Subcutaneous adipose tissue (tissue), 4 donors: ENCODE measurements around the gene MC1R. TPM values are rescaled to one million over a fixed set of nuclear protein-coding genes. Genes with fewer than 3 reads are reported as not detected.

Experiments used
- total RNA-seq, 4 donors: library from RNA; depleted of rRNA; stranded (reverse); fragments of >200 nt; gene quantifications; one replicate each; pipeline ENCODE4 v1.1.0, GENCODE V29; 2016
- TF ChIP-seq, protein P1 (sequence below): fragments of 450-650 bp; IDR thresholded peaks from one replicate; pipeline ENCODE4 v1.5.1; 2016; ENCODE audit warnings: low read depth, mild to moderate bottlenecking, control low read depth, antibody characterized with exemption, moderate library complexity

The MC1R gene
- total RNA-seq, 4 donors from 2014 or later = 0.98 to 5.3 (median 3.8) TPM

DNA sequence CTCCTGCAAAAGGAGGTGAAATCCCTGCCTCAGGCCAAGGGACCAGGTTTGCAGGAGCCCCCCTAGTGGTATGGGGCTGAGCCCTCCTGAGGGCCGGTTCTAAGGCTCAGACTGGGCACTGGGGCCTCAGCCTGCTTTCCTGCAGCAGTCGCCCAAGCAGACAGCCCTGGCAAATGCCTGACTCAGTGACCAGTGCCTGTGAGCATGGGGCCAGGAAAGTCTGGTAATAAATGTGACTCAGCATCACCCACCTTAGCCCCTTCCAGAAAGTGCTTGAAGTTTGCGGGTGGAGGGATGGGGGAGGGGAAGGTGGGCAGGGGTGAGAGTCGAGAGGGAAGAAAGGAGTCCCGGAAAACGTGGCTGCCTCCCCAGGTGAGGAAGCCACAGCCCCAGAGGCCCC, 2.1 kb downstream of the MC1R start:
- TF ChIP-seq, protein P1, sequence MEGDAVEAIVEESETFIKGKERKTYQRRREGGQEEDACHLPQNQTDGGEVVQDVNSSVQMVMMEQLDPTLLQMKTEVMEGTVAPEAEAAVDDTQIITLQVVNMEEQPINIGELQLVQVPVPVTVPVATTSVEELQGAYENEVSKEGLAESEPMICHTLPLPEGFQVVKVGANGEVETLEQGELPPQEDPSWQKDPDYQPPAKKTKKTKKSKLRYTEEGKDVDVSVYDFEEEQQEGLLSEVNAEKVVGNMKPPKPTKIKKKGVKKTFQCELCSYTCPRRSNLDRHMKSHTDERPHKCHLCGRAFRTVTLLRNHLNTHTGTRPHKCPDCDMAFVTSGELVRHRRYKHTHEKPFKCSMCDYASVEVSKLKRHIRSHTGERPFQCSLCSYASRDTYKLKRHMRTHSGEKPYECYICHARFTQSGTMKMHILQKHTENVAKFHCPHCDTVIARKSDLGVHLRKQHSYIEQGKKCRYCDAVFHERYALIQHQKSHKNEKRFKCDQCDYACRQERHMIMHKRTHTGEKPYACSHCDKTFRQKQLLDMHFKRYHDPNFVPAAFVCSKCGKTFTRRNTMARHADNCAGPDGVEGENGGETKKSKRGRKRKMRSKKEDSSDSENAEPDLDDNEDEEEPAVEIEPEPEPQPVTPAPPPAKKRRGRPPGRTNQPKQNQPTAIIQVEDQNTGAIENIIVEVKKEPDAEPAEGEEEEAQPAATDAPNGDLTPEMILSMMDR = no peak

DNA sequence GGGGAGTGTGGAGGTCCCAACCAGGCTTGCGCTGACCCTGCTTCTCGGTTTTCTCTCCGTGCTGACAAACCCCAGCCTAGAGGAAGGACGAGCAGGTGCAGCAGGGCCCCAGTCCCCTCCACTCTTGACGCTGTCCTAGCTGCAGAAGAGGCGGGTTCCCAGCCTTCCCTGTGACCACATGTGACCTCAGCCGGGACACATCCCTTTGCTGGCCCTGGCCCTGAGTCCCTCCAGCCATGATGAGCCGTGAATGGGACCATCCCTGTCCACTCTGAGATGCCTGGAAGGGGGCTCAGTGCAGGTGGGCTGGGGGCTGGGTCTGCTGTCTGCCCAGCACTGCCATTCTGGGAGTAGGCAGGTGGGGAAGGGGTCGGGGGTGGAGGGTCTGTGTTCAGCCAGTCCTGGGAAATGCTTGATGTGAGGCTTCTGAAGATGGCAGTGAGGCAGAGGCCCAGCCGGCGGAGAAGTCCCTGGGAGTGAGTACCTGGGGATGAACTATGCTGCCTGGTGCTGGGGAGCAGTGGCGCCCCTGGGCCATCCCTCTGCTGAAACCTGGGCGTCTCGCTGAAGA, 2.6 kb downstream of the MC1R start:
- TF ChIP-seq, protein P1 = no peak

DNA sequence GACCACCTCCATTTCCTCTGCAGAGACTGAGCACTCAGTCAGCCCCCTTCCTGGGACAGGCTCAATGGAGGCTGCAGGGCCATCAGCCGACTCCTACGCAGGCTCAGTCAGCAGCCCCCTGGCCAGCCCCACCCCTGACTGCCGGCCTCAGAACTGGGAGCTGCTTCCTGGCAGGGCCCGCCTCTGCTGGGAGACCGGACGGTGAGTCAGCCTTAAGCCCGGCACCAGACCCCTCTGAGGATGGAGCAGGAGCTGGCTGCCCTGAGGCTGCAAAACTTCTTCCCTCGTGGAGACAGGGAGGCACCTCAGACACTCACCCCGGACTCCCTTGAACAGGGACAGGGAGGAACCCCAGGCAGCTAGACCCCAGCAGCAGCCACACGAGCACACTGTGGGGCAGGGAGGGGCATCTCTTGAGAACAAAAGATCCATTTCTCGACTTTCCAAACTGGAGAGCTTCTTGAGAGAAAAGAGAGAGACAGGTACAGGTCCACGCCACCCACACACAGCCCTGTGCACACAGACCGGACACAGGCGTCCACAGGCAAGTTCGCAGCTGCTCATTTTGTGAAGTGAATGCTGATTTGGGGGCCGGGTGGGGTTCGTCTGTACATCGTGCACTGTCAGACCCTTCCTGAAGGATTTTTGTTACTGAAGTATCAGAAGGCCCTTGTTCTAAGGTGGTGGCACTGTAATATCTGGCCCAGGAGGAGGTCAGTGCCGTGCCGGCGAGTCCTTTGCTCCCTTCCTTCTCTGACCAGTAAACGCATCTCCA, 3.2 kb downstream of the MC1R start:
- TF ChIP-seq, protein P1 = no peak

DNA sequence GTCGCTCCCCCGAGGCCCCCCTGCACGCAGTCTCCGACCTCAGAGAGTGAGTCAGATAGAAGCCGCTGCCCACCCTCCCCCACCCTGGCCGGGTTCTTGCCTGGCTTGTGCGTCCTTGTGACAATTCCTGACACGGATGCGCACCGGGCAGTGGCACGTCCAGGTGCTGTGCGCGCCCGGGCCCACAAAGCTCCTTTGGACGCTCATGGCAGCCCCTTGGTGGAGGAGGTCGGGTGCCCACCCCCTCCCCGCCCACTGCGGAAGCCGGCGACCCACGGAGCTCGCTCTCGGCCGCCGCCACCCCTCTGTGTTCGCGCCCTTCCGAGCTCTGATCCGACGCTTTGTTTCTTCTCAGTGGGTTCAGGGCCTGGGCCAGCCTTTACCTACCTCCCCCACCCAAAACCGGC, 3.8 kb downstream of the MC1R start:
- TF ChIP-seq, protein P1 = no peak

DNA sequence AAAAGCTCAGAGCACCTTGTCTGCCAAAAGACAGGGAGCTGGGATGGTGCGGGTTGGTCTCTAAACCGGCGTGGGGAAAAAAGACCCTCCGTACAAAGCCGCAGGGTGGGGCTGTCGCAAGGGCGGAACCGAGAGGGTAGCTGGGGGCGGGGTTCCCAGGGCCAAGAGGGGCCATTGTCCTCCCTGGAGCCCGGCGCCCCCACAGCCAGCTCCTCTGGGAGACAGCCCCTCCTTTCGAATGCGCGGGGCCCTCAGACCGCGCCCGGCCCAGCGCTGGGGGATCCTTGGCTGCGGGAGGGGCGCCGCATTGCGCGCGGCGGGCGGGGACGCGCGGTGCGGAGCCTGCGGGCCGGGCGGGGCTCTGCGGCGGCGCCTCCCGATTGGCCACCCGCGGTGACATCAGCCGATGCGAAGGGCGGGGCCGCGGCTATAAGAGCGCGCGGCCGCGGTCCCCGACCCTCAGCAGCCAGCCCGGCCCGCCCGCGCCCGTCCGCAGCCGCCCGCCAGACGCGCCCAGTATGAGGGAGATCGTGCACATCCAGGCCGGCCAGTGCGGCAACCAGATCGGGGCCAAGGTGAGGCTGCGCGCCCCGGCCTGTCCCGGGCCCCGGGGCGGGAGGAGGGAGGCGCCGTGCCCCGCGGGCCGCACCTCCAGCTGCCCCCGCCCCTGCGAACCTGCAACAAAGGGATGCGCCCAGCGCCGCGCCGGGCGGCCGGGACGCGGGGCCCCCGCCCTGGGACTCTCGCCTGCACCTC, 4.4 kb downstream of the MC1R start, which contains the start of gene TUBB3:
Gene TUBB3, plus strand, starts transcription at position 459 of the 756 bp plus-strand sequence. Its CDS starts 60 bp downstream, at position 519.
- TF ChIP-seq, protein P1 = no peak

DNA sequence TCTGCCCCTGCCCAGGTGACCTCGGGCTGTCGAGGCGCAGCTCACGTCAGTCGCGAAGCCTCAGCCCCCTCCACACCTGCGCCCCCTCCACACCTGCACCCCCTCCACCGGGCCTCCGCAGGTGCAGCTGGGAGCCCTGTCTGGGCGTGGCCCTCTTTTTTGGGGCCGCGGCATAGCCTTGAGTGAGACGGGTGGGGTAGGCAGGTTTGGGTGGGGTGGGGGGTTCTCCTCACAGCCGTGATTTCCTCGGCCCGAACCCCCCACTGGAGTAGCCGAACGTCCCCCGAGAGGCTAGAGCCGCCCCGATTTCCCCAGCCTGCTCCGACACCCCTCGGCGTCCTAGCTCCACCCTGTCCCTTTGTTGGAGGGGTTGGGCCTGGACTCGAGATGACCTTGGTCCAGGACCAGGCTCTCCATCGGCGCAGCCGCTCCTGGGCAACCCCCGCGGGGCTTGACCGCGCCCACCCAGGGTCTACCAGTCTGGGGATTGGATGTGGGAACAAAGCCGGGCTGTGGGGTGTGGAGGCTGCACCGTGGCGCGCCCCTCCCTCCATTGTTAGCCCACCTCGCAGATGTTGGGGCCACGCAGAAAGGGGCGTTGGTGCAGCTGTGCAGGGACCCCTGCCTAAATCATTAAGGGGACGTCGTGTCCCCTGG, 5.1 kb downstream of the MC1R start:
- TF ChIP-seq, protein P1 = no peak
